Uterus (tissue), 2 donors: ENCODE results near the gene EIF4E1B.
"Not testable (repeated sequence)": the region's sequence is repeated elsewhere in the genome, so short reads cannot be mapped to it uniquely, and the experiment has no call there.

ENCODE experiments used
- CTCF ChIP-seq, 4 experiments: fragments of 200-600 bp in 2 of 4; fragments of 450-650 bp in 2 of 4; sonication (generic) in 2 of 4; IDR thresholded peaks; one replicate each; pipeline ENCODE4 v1.5.1; 2016 to 2019; ENCODE audit warnings: antibody characterized with exemption in 4 of 4, mild to moderate bottlenecking in 2 of 4, moderate library complexity in 1 of 4
- POLR2A ChIP-seq, 2 donors: fragments of 450-650 bp; IDR thresholded peaks; one replicate each; pipeline ENCODE4 v1.6.1; 2016; ENCODE audit warnings: antibody characterized with exemption in 2 of 2, mild to moderate bottlenecking in 1 of 2, moderate library complexity in 1 of 2

GRCh38 chr5:176599749-176600430 lies 30.6 kb upstream of the EIF4E1B start:
- TF ChIP-seq POLR2A, CTCF (IDR thresholded peaks at IDR 0.05): not testable (repeated sequence)
